CD4-positive, alpha-beta memory T cell (primary cell): ENCODE data around the gene CA12. TPM values are rescaled to one million over a fixed set of nuclear protein-coding genes. Genes with fewer than 3 reads are reported as not detected.
"Not testable (repeated sequence)": the region's sequence is repeated elsewhere in the genome, so short reads cannot be mapped to it uniquely, and the experiment has no call there.

Experiments used
- CTCF ChIA-PET: fragments of 350-600 bp; sonication (Branson Sonifier 250); formaldehyde crosslinking; loops from one replicate; lab custom pipeline; 2021; ENCODE audit warnings: inconsistent platforms; ENCODE audit not compliant: partially characterized antibody; lab: Charles Lee
- POLR2A ChIA-PET: fragments of 350-600 bp; sonication (Branson Sonifier 250); formaldehyde crosslinking; loops from one replicate; lab custom pipeline; 2021; ENCODE audit not compliant: partially characterized antibody; lab: Charles Lee
- DNase-seq, 5 donors: peaks; one replicate each; pipeline versions ENCODE4 v3.0.0 to v3.0.0-alpha.2; 2020 to 2022; ENCODE audit warnings: mixed read lengths in 1 of 5
- H3K27ac ChIP-seq: one replicate; pipeline ENCODE4 v1.7.0; 2013; ENCODE audit warnings: low read depth, low read length
- H3K27me3 ChIP-seq: 2 replicates; pipeline ENCODE4 v1.7.0; 2013; ENCODE audit warnings: mild to moderate bottlenecking, low read length, moderate library complexity; ENCODE audit not compliant: insufficient read depth
- H3K36me3 ChIP-seq: 2 replicates; pipeline ENCODE4 v1.7.0; 2013; ENCODE audit warnings: mild to moderate bottlenecking, low read length, moderate library complexity; ENCODE audit not compliant: insufficient read depth
- H3K4me1 ChIP-seq: 2 replicates; pipeline ENCODE4 v1.7.0; 2013; ENCODE audit warnings: mild to moderate bottlenecking, low read length, moderate library complexity; ENCODE audit not compliant: insufficient read depth
- H3K4me3 ChIP-seq, 2 donors: one replicate each; pipeline ENCODE4 v1.7.0; 2013; ENCODE audit warnings: low read length in 2 of 2, mild to moderate bottlenecking in 1 of 2
- H3K9me3 ChIP-seq, 2 donors: one replicate each; pipeline ENCODE4 v1.7.0; 2013; ENCODE audit warnings: low read length in 2 of 2, control low read depth in 1 of 2; ENCODE audit not compliant: control insufficient read depth in 1 of 2
- H3K27ac Mint-ChIP-seq, 7 donors: one replicate each; pipeline ENCODE4 v1.8.0; 2020 to 2021; ENCODE audit warnings: mixed read lengths in 7 of 7, mild to moderate bottlenecking in 6 of 7, inconsistent platforms in 3 of 7, moderate library complexity in 3 of 7
- H3K27me3 Mint-ChIP-seq, 2 donors: one replicate each; pipeline ENCODE4 v1.8.0; 2020 to 2021; ENCODE audit warnings: mixed read lengths in 2 of 2
- H3K36me3 Mint-ChIP-seq, 2 donors: one replicate each; pipeline ENCODE4 v1.8.0; 2020 to 2021; ENCODE audit warnings: mixed read lengths in 2 of 2, inconsistent platforms in 1 of 2, mild to moderate bottlenecking in 1 of 2
- H3K4me1 Mint-ChIP-seq, 4 donors: one replicate each; pipeline ENCODE4 v1.8.0; 2020 to 2021; ENCODE audit warnings: mixed read lengths in 4 of 4, mild to moderate bottlenecking in 1 of 4
- H3K4me3 Mint-ChIP-seq, 8 donors: one replicate each; pipeline ENCODE4 v1.8.0; 2020 to 2021; ENCODE audit warnings: mixed read lengths in 8 of 8, mild to moderate bottlenecking in 7 of 8, moderate library complexity in 6 of 8, inconsistent platforms in 3 of 8
- H3K9me3 Mint-ChIP-seq, 8 donors: one replicate each; pipeline ENCODE4 v1.8.0; 2020 to 2021; ENCODE audit warnings: mixed read lengths in 8 of 8, mild to moderate bottlenecking in 5 of 8, inconsistent platforms in 3 of 8, moderate library complexity in 1 of 8
- intact Hi-C: fragments of 100-400 bp; cut with micrococcal nuclease; formaldehyde crosslinking; loops from one replicate; pipeline ENCODE4 v1.15.1; 2023
- polyA plus RNA-seq, 2 donors: library from polyadenylated mRNA; unstranded; fragments of 300-500 nt; fragmentation: Illumina TruSeq; gene quantifications; one replicate each; pipeline ENCODE4 v1.2.3, GENCODE V29; 2021
- total RNA-seq, 2 experiments: library from RNA; stranded (reverse); gene quantifications; one replicate each; pipeline ENCODE4 v1.2.3, GENCODE V29; 2021

CA12 gene
- total and polyA plus RNA-seq, 4 experiments from 2014 or later: not detected

DNA sequence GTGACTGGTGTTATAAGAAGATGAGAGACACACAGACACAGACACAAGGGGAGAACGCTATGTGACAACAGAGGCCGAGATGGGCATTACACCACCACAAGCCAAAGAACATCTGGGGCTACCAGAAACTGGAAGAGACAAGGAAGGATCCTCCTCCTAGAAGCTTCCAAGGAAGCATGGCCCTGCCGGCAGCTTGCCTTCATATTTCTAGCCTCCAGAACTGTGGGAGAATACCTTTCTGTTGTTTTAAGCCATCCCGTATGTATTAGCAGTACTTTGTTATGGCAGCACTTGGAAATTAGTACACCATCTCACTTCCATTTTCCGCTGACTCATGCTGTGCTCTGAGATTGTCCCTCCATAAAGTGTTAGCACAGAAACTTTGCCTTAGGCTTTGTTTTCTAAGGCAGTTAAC, 38.7 kb upstream of the CA12 start:
- no peak overlapping the region for H3K27ac Mint-ChIP-seq
- Histone ChIP-seq H3K4me1 (no peaks in the 10 kb centered on the region), H3K4me3 (no peak overlapping the region), H3K9me3 (no peaks in the 10 kb centered on the region), H3K27ac (no peak overlapping the region), H3K27me3 (no peaks in the 10 kb centered on the region), H3K36me3 (no peaks in the 10 kb centered on the region)
- no peaks in the 10 kb centered on the region for H3K27me3 Mint-ChIP-seq
- H3K4me1 Mint-ChIP-seq: no peaks in the 10 kb centered on the region
- peaks cover 0 to 3% (median 0%) of the 10 kb centered on the region in 8 donors for H3K9me3 Mint-ChIP-seq
- intact Hi-C loops: no loop called here
- no peaks in the 10 kb centered on the region for H3K36me3 Mint-ChIP-seq
- CTCF ChIA-PET: no interaction called here
- POLR2A ChIA-PET: no interaction called here
- DNase-seq: no peak
- no peak overlapping the region for H3K4me3 Mint-ChIP-seq

DNA sequence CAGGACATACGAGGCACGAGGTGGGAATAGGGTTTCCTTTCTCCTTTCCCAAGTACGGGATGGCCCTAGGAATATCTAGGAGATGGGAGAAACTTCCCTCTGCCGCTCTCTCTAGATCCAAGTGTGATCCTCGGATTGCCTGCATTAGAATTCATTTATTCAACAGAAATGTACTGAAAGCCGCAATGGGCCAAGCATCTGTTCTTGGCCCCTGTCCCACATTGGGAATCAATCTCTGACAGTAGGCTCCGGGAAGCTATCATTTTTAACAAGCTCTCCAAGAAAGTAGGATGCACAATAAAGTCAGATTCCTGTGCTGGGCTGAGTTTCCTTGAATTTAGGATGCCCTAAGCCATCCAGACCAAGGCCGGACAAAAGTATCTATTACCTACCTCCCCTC, 37.2 kb upstream of the CA12 start:
- Histone ChIP-seq H3K36me3 (no peaks in the 10 kb centered on the region), H3K27me3 (no peaks in the 10 kb centered on the region), H3K27ac (no peak overlapping the region), H3K4me1 (no peaks in the 10 kb centered on the region), H3K9me3 (no peaks in the 10 kb centered on the region), H3K4me3 (no peak overlapping the region)
- H3K27ac Mint-ChIP-seq: no peak overlapping the region
- no peaks in the 10 kb centered on the region for H3K4me1 Mint-ChIP-seq
- H3K9me3 Mint-ChIP-seq: peaks cover 0 to 3% (median 0%) of the 10 kb centered on the region in 8 donors
- ChIA-PET POLR2A (no interaction called here), CTCF (no interaction called here)
- no peaks in the 10 kb centered on the region for H3K27me3 Mint-ChIP-seq
- intact Hi-C loops: no loop called here
- no peak for DNase-seq
- no peaks in the 10 kb centered on the region for H3K36me3 Mint-ChIP-seq
- no peak overlapping the region for H3K4me3 Mint-ChIP-seq

DNA sequence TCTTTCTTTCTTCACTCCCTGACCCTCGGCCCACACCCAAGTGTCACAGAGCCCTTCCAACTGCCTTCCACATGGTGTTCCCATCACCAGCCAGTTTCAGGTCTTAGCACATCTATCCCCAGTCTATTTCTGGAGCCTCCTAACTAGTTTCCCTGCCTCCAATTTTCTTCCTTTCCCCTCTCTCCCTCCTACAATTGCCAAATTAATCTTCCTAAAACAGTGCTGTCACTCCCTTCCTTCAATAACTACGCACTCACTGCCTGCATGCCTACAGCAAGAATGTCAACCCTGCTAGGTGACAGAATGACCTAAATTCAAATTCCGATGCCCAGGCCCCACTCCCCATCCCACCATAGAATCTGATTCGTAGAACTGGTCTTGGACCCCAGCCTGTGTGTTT, 36.1 kb upstream of the CA12 start:
- Histone ChIP-seq H3K9me3 (no peaks in the 10 kb centered on the region), H3K27me3 (no peaks in the 10 kb centered on the region), H3K4me3 (no peak overlapping the region), H3K27ac (no peak overlapping the region), H3K4me1 (no peaks in the 10 kb centered on the region), H3K36me3 (no peaks in the 10 kb centered on the region)
- Mint-ChIP-seq H3K4me3 (no peak overlapping the region), H3K4me1 (no peaks in the 10 kb centered on the region), H3K9me3 (peaks cover 0 to 3% (median 0%) of the 10 kb centered on the region in 8 donors), H3K27ac (peak overlapping the region in 1 of 7 donors; percentile 49), H3K27me3 (peaks cover 0 to under 1% of the 10 kb centered on the region in 2 donors), H3K36me3 (no peaks in the 10 kb centered on the region)
- no peak for DNase-seq
- intact Hi-C loops: no loop called here
- POLR2A ChIA-PET: no interaction called here
- CTCF ChIA-PET: no interaction called here

DNA sequence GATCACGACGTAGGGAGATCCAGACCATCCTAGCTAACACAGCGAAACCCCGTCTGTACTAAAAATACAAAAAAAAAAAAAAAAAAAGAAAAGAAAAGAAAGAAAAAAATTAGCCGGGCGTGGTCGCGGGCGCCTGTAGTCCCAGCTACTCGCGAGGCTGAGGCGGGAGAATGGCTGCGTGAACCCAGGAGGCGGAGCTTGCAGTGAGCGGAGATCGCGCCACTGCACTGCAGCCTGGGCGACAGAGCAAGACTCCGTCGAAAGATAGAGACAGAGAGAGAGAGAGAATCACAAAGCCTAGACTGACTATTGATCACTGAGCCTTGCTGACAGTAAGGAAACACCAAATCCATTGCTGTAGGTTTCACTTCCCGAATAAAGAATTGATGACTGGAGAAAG, 35.6 kb upstream of the CA12 start:
- H3K4me1 ChIP-seq, H3K27ac Mint-ChIP-seq, H3K9me3 ChIP-seq, intact Hi-C loops, H3K4me3 Mint-ChIP-seq, H3K36me3 Mint-ChIP-seq, H3K4me1 Mint-ChIP-seq, H3K27me3 Mint-ChIP-seq, H3K9me3 Mint-ChIP-seq, H3K36me3 ChIP-seq, H3K27me3 ChIP-seq, CTCF ChIA-PET, DNase-seq, H3K27ac ChIP-seq, H3K4me3 ChIP-seq, POLR2A ChIA-PET: not testable (repeated sequence)

DNA sequence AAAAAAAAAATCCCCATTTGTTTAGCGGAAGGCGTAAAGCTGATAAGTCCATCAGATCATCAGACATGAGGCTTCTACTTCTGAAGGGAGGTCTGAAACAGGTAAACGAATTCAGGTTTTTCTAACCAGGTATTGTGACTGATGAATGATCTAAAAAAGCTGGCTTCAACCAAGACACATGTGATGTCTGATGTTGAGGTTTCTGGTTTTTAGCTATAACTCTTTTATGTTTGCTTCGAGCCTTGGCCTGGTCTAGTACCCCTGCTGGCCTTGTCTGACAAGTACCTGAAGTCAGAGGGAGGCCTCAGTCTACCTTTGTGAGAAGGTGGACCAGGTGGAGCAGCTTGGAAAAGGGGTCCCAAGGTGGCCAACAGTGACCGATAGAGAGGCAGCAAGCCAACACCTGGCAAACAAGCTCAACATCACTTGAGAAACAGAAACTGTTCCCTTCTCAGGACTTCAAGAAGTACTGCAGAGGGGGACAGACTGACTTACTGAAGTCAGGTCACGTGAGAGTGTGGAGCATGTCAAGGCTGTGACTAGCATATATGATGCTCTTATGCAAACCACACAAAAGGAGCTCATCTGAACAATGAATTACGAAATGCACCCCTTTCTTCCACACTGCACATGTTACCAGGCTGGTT, 33.0 kb upstream of the CA12 start:
- intact Hi-C loops: no loop called here
- Histone ChIP-seq H3K27me3 (no peaks in the 10 kb centered on the region), H3K9me3 (no peaks in the 10 kb centered on the region), H3K27ac (no peak overlapping the region), H3K4me3 (no peak overlapping the region), H3K36me3 (no peaks in the 10 kb centered on the region), H3K4me1 (no peaks in the 10 kb centered on the region)
- ChIA-PET CTCF (interaction anchor here (0.8 to 1.6 kb wide), 2 partner anchors 10 to 12 kb away, joined by 3 to 5 read pairs; no protein-coding TSS in a partner anchor), POLR2A (no interaction called here)
- Mint-ChIP-seq H3K27me3 (peaks cover 2 to 12% of the 10 kb centered on the region in 2 donors), H3K36me3 (no peaks in the 10 kb centered on the region), H3K9me3 (peaks cover 0 to 1% (median 0%) of the 10 kb centered on the region in 8 donors), H3K27ac (no peak overlapping the region), H3K4me3 (no peak overlapping the region), H3K4me1 (no peaks in the 10 kb centered on the region)
- DNase-seq: no peak

DNA sequence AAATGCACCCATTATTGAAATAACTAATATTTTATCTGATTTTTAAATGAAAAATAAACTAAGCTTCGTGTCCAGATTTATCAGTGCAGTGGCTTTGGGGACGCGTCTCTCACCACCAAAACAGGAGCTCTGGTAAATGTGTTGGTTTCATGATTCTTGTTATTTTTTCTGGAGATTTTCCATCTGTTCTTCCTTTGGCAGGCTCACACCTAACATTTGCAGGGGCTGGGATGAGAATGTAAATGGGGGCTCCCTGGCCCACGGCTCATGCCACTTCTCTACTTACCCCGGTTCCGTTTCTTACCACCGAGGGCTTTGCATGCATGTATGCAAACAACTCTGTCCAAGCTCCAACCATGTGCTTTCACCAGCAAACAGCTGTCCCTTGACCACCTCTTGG, 30.9 kb upstream of the CA12 start:
- peak overlapping the region in 1 of 7 donors; percentile 18 for H3K27ac Mint-ChIP-seq
- peaks cover 0 to 1% (median 0%) of the 10 kb centered on the region in 8 donors for H3K9me3 Mint-ChIP-seq
- Histone ChIP-seq H3K4me3 (no peak overlapping the region), H3K36me3 (no peaks in the 10 kb centered on the region), H3K4me1 (no peaks in the 10 kb centered on the region), H3K9me3 (no peaks in the 10 kb centered on the region), H3K27me3 (no peaks in the 10 kb centered on the region), H3K27ac (no peak overlapping the region)
- DNase-seq: no peak
- no peaks in the 10 kb centered on the region for H3K36me3 Mint-ChIP-seq
- H3K4me3 Mint-ChIP-seq: no peak overlapping the region
- no peaks in the 10 kb centered on the region for H3K4me1 Mint-ChIP-seq
- CTCF ChIA-PET: interaction anchor here (1.3 kb wide), 1 partner anchor 10 kb away, joined by 4 read pairs; no protein-coding TSS in a partner anchor
- POLR2A ChIA-PET: no interaction called here
- intact Hi-C loops: no loop called here
- H3K27me3 Mint-ChIP-seq: peaks cover 4 to 14% of the 10 kb centered on the region in 2 donors

DNA sequence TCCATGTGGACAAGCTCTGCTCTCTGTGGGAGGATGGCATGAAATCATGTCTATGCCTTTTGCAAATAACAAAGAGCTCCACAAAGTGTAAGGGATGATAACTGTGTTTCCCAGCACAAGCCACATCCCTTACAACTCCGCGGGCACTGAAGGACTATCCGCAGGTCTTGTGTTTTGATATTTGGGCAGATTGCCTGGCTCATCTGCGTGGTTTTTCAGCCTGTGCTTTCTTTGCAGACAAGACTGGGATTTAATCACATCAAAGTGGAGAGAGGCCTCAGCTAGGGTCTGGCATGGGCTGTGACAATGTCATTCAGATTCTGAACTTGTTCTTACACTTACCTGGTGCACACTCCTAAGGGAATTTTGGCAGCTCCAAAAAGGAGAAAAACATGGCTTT, 30.2 kb upstream of the CA12 start:
- CTCF ChIA-PET: interaction anchor here (1.3 kb wide), 1 partner anchor 9 kb away, joined by 4 read pairs; no protein-coding TSS in a partner anchor
- H3K36me3 Mint-ChIP-seq: no peaks in the 10 kb centered on the region
- POLR2A ChIA-PET: no interaction called here
- no peak overlapping the region for H3K27ac Mint-ChIP-seq
- no peak for DNase-seq
- Histone ChIP-seq H3K27ac (no peak overlapping the region), H3K9me3 (no peaks in the 10 kb centered on the region), H3K36me3 (no peaks in the 10 kb centered on the region), H3K4me1 (no peaks in the 10 kb centered on the region), H3K4me3 (no peak overlapping the region), H3K27me3 (no peaks in the 10 kb centered on the region)
- no peak overlapping the region for H3K4me3 Mint-ChIP-seq
- intact Hi-C loops: no loop called here
- H3K4me1 Mint-ChIP-seq: no peaks in the 10 kb centered on the region
- H3K9me3 Mint-ChIP-seq: peaks cover 0 to under 1% (median 0%) of the 10 kb centered on the region in 8 donors
- peaks cover 7 to 14% of the 10 kb centered on the region in 2 donors for H3K27me3 Mint-ChIP-seq
